HG03066 (cell line): ENCODE measurements around the gene RETN.
"Not testable (repeated sequence)": the region's sequence is repeated elsewhere in the genome, so short reads cannot be mapped to it uniquely, and the experiment has no call there.

ENCODE experiments used
- ATAC-seq: cut with Tn5 transposase; IDR thresholded peaks from one replicate; pipeline ENCODE4 v1.9.1; 2021; ENCODE audit warnings: low read depth; ENCODE audit not compliant: unreplicated experiment

RETN gene

GRCh38 chr19:7637374-7638256, 31.2 kb upstream of the RETN start:
- ATAC-seq, result no peak

- no peak for ATAC-seq
These were observed 29.9 kb upstream of the RETN start for GRCh38 chr19:7638802-7639465.

GRCh38 chr19:7639863-7640348, 28.9 kb upstream of the RETN start:
- ATAC-seq, result no peak

- no peak for ATAC-seq
These were observed 28.0 kb upstream of the RETN start for GRCh38 chr19:7640803-7641202.

- ATAC-seq, result no peak
These were observed 27.3 kb upstream of the RETN start for GRCh38 chr19:7641290-7642276.

GRCh38 chr19:7642295-7643030, 26.4 kb upstream of the RETN start:
- no peak for ATAC-seq

- ATAC-seq, result no peak
These were observed 25.8 kb upstream of the RETN start for GRCh38 chr19:7643031-7643415.

GRCh38 chr19:7643629-7644549, 25.0 kb upstream of the RETN start:
- ATAC-seq, result not testable (repeated sequence)

GRCh38 chr19:7644550-7644877, 24.3 kb upstream of the RETN start:
- ATAC-seq, result no peak

- no peak for ATAC-seq
These were observed 23.7 kb upstream of the RETN start for GRCh38 chr19:7645163-7645562.

GRCh38 chr19:7645656-7646425, 23.0 kb upstream of the RETN start:
- ATAC-seq, result no peak

GRCh38 chr19:7646426-7646700, 22.5 kb upstream of the RETN start:
- ATAC-seq, result no peak

- no peak for ATAC-seq
These were observed 21.7 kb upstream of the RETN start for GRCh38 chr19:7647156-7647555.

- ATAC-seq, result no peak
These were observed 20.4 kb upstream of the RETN start for GRCh38 chr19:7648265-7649014.

- ATAC-seq, result no peak
These were observed 18.7 kb upstream of the RETN start for GRCh38 chr19:7650148-7650547.

GRCh38 chr19:7652061-7652641, 16.7 kb upstream of the RETN start:
- no peak for ATAC-seq

GRCh38 chr19:7654401-7654800, 14.4 kb upstream of the RETN start:
- no peak for ATAC-seq

- no peak for ATAC-seq
These were observed 13.3 kb upstream of the RETN start for GRCh38 chr19:7655581-7655980.
